ENCODE data around the gene CYP8B1. TPM values are rescaled to one million over a fixed set of nuclear protein-coding genes. Genes with fewer than 3 reads are reported as not detected.
A peak's percentile ranks its signal among the peaks of the same experiment; 100 is the strongest.

CYP8B1 gene
- total RNA-seq, 2 donors from 2014 or later = 0.20 TPM; not detected in 1

DNA sequence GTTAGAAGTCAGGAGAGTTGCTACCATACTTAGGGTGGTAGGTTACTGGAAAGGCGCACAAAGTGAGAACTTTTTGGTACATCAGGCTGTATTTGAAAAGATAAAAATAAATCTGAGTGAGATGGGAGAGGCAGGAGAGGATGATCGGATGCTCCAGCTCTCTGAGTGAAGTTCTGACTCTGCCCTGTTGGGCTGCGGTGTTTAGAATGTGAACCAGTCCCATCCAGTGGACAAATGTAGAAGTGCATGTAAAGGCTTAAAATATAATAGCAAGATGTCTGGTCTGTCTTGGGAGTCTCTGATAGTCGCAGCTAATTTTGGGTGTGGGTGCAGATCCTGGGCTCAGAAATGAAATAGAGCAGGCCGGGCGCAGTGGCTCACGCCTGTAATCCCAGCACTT is 36.1 kb downstream of the CYP8B1 start:
- Histone ChIP-seq H3K27me3 (no peaks in the 10 kb centered on the region), H3K9me3 (no peaks in the 10 kb centered on the region), H3K27ac (no peak overlapping the region), H3K4me3 (no peak overlapping the region), H3K4me1 (no peaks in the 10 kb centered on the region), H3K36me3 (no peaks in the 10 kb centered on the region), H3K9ac (ENCODE audit: low read depth in 2 of 2, low read length in 2 of 2) (no peak overlapping the region)
- DNase-seq = peak; percentile 49
- intact Hi-C loops (cut with DNase I) = loop anchor here (5.0 kb wide), 1 partner anchor 57 kb away; no protein-coding TSS in a partner anchor
- TF ChIP-seq, protein P1, sequence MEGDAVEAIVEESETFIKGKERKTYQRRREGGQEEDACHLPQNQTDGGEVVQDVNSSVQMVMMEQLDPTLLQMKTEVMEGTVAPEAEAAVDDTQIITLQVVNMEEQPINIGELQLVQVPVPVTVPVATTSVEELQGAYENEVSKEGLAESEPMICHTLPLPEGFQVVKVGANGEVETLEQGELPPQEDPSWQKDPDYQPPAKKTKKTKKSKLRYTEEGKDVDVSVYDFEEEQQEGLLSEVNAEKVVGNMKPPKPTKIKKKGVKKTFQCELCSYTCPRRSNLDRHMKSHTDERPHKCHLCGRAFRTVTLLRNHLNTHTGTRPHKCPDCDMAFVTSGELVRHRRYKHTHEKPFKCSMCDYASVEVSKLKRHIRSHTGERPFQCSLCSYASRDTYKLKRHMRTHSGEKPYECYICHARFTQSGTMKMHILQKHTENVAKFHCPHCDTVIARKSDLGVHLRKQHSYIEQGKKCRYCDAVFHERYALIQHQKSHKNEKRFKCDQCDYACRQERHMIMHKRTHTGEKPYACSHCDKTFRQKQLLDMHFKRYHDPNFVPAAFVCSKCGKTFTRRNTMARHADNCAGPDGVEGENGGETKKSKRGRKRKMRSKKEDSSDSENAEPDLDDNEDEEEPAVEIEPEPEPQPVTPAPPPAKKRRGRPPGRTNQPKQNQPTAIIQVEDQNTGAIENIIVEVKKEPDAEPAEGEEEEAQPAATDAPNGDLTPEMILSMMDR (IDR thresholded peaks at IDR 0.05) = peak; percentile 72

DNA sequence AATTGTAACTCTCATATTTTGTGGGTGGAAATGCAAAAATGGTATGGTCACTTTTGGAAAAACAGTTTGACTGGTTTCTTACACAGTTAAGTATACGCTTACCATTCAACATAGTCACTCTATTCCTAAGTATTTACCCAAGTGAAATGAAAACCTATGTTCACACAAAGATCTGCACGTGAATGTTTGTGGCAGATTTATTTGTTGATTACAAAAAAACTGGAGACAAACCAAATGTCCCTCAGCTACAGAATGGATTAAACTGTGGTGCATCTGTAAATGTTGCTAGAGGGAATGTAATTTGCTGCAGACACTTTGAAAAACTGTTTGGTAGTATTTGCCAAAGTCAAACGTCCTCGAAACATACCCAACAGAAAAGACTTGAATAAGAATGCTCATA is 37.1 kb downstream of the CYP8B1 start:
- Histone ChIP-seq H3K4me1 (no peaks in the 10 kb centered on the region), H3K4me3 (no peak overlapping the region), H3K27ac (no peak overlapping the region), H3K27me3 (no peaks in the 10 kb centered on the region), H3K9ac (ENCODE audit: low read depth in 2 of 2, low read length in 2 of 2) (no peak overlapping the region), H3K9me3 (no peaks in the 10 kb centered on the region), H3K36me3 (no peaks in the 10 kb centered on the region)
- TF ChIP-seq, protein P1 (IDR thresholded peaks at IDR 0.05) = no peak
- DNase-seq = no peak
- intact Hi-C loops (cut with DNase I) = loop anchor here (5.0 kb wide), 1 partner anchor 56 kb away; no protein-coding TSS in a partner anchor

DNA sequence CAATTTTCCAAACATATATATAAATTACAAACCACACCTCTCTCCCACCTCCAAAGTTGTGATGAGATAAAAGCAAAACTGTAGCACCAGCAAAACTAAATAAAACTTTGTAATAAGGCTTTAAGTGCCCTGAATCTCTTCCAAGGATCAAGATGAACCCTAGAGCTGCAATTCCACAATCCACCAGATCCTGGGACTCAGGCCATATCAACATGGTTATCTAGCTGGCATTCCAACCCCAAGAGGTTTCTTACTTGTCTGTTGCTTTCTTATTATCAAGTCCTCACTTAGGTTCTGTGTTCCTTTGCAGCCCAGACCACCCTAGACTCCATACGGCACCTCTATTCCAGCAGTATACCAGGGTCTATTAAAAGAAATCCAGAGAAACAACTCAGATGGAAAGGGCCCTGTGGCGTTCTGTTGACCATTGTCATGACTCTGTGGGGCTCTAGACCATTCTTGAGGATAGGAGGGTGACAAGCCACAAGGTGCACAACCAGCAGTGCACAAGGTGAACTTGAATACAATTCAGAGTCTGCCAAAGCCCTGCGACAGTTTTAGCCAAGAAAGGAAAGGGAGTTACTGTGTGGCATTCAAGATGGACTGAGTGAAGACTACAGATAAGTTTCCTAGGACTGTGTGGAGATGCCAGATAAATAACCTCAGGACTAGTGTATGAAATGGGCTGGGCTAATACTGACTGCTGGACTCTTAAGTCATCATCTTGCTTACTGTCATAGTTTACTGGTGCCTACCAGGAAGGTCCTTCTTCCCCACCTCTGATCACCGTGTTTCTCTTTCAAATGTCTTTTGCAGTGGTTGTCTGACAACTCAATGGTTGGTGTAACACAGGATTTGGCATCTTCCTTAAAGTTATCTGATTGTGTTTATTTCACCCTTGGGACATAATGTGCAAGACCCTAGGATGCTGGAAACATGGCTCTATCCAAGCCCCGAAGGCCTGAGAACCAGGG is 39.2 kb downstream of the CYP8B1 start:
- H3K4me1 ChIP-seq = no peaks in the 10 kb centered on the region
- H3K27me3 ChIP-seq = no peaks in the 10 kb centered on the region
- H3K9ac ChIP-seq (ENCODE audit: low read depth in 2 of 2, low read length in 2 of 2) = no peak overlapping the region
- intact Hi-C loops (cut with DNase I) = loop anchor here (5.0 kb wide), 1 partner anchor 54 kb away; no protein-coding TSS in a partner anchor
- no peaks in the 10 kb centered on the region for H3K9me3 ChIP-seq
- H3K4me3 ChIP-seq = no peak overlapping the region
- no peak for DNase-seq
- H3K27ac ChIP-seq = no peak overlapping the region
- TF ChIP-seq, protein P1 (IDR thresholded peaks at IDR 0.05) = no peak
- no peaks in the 10 kb centered on the region for H3K36me3 ChIP-seq

DNA sequence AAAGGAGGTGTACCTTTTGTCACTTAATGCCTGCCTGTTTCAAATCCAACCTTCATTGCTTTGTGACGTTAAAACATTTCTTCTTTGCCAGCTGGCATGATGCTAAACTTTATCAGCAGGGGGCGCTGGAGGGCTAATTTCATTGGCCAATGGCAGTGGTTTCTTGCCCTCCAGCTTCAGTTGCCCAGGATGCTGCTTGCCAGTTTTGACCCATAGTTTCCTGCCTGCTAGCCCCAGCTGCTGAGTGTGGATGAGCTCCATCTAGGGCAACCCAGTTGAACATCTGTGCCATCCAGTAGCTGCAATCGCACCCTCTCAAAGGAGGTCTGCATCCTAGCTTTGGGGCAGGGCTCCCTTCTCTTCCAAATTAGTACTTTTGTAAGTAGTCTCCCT is 44.4 kb downstream of the CYP8B1 start:
- no peaks in the 10 kb centered on the region for H3K27me3 ChIP-seq
- intact Hi-C loops (cut with DNase I) = loop anchor here (5.0 kb wide), 1 partner anchor 51 kb away; no protein-coding TSS in a partner anchor
- no peaks in the 10 kb centered on the region for H3K4me1 ChIP-seq
- peak; percentile 90 for DNase-seq
- H3K9ac ChIP-seq (ENCODE audit: low read depth in 2 of 2, low read length in 2 of 2) = no peak overlapping the region
- H3K27ac ChIP-seq = no peak overlapping the region
- TF ChIP-seq, protein P1 (IDR thresholded peaks at IDR 0.05) = peak; percentile 75
- no peak overlapping the region for H3K4me3 ChIP-seq
- no peaks in the 10 kb centered on the region for H3K9me3 ChIP-seq
- no peaks in the 10 kb centered on the region for H3K36me3 ChIP-seq

DNA sequence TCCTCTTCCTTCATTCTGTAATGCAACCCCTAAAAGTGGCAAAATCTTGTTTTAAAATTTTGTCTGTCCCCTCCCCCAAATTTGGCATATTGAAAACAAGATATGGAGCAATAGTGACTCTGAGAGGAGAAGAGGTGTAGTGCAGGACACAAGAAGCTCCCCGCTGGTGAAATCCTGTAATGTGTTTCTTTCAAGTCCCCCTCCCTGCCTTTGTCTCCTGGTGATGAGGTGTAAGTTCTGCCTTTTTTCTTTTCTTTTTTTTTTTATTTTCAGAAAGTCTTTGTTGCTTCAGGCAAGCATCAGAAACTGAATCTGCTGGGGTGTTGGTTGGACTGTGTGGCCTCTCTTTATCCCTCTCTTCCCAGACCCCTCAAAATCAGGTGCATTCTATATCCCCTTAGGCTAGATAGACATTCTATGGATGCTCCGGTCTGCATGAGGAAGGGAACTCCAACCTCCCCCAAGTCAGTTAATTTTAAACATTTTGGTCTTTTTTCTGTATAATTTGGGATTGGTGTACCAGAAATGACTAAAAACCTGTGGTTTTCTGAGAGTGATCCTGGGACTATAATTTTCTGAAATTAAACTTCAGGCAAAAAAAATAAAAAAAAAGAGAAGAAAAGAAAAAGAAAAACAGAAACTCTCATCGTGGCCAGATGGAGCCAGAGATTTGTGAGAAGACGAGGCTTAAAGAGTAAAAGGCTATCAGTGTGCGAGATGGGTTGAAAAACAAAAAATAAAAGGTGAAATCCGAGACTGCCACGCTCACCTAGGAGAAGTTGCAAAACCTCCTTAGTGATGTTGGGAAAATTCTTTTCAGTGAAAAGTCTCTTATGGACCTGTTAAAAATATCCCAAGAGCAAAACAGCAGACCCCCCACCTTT is 45.0 kb downstream of the CYP8B1 start:
- no peak overlapping the region for H3K27ac ChIP-seq
- intact Hi-C loops (cut with DNase I) = loop anchor here (5.0 kb wide), 1 partner anchor 52 kb away; no protein-coding TSS in a partner anchor
- TF ChIP-seq, protein P1 (IDR thresholded peaks at IDR 0.05) = peak; percentile 39
- no peak overlapping the region for H3K4me3 ChIP-seq
- no peak overlapping the region for H3K9ac ChIP-seq (ENCODE audit: low read depth in 2 of 2, low read length in 2 of 2)
- H3K27me3 ChIP-seq = no peaks in the 10 kb centered on the region
- H3K9me3 ChIP-seq = no peaks in the 10 kb centered on the region
- no peaks in the 10 kb centered on the region for H3K4me1 ChIP-seq
- H3K36me3 ChIP-seq = no peaks in the 10 kb centered on the region
- no peak for DNase-seq
